Small intestine (tissue), 16 donors: Measurements from ENCODE around the gene GLT8D2. TPM values are rescaled to one million over a fixed set of nuclear protein-coding genes. Genes with fewer than 3 reads are reported as not detected.

ENCODE experiments used
- DNase-seq, 2 donors: peaks; one replicate each; pipeline versions ENCODE4 v3.0.0 to v3.0.0-alpha.2; 2013
- FAIRE-seq: peaks from 2 replicates; lab custom pipeline; 2012; peaks lifted over from hg19 to GRCh38; lab: Jason Lieb, UNC
- H3K27ac ChIP-seq, 3 donors: one replicate each; pipeline ENCODE4 v1.5.1; 2013; ENCODE audit warnings: low read length in 2 of 3, mild to moderate bottlenecking in 2 of 3, control low read depth in 1 of 3, inconsistent platforms in 1 of 3, low read depth in 1 of 3, moderate library complexity in 1 of 3
- H3K27me3 ChIP-seq, 3 donors: one replicate each; pipeline ENCODE4 v1.6.1; 2013; ENCODE audit warnings: low read length in 3 of 3, inconsistent platforms in 1 of 3; ENCODE audit not compliant: control insufficient read depth in 3 of 3, insufficient read depth in 3 of 3
- H3K36me3 ChIP-seq, 3 donors: one replicate each; pipeline ENCODE4 v1.6.1; 2013; ENCODE audit warnings: low read length in 3 of 3, inconsistent platforms in 1 of 3, low read depth in 1 of 3, mild to moderate bottlenecking in 1 of 3, moderate library complexity in 1 of 3; ENCODE audit not compliant: control insufficient read depth in 3 of 3, insufficient read depth in 2 of 3
- H3K4me1 ChIP-seq, 3 donors: one replicate each; pipeline ENCODE4 v1.6.1; 2013; ENCODE audit warnings: low read length in 2 of 3, inconsistent platforms in 1 of 3, low read depth in 1 of 3, mild to moderate bottlenecking in 1 of 3, moderate library complexity in 1 of 3; ENCODE audit not compliant: control insufficient read depth in 3 of 3, insufficient read depth in 2 of 3
- H3K4me3 ChIP-seq, 3 donors: one replicate each; pipeline ENCODE4 v1.5.1; 2013; ENCODE audit warnings: low read length in 3 of 3, control low read depth in 1 of 3, inconsistent platforms in 1 of 3, low read depth in 1 of 3, mild to moderate bottlenecking in 1 of 3, moderate library complexity in 1 of 3
- H3K9me3 ChIP-seq, 2 donors: one replicate each; pipeline ENCODE4 v1.6.1; 2013; ENCODE audit warnings: low read depth in 1 of 2, low read length in 1 of 2; ENCODE audit not compliant: control insufficient read depth in 2 of 2, insufficient read depth in 1 of 2
- WGBS, 3 donors: extraction: QIAGEN DNeasy Blood & Tissue Kit; methylation state at CpG; one replicate each; pipeline ENCODE4 v1.1.7; 2013; 5-methylcytosine and 5-hydroxymethylcytosine counted together
- long read RNA-seq, 10 donors: transcript quantifications; one replicate each; lab custom pipeline, GENCODE V29; 2026
- polyA plus RNA-seq, 4 donors: library from polyadenylated mRNA; stranded (reverse) in 3 of 4; unstranded in 1 of 4; fragments of 200-250 nt in 3 of 4; fragments of 120-200 nt in 1 of 4; gene quantifications; one replicate each; pipeline versions ENCODE4 v1.2.1 to v1.2.3, GENCODE V29; 2013
- donor health status: healthy with polysubstance abuse.
- donor health status: control.
- donor health status: control.
- donor health status: Bipolar disorder and iron deficiency.
- donor health status: healthy.

Gene GLT8D2, protein sequence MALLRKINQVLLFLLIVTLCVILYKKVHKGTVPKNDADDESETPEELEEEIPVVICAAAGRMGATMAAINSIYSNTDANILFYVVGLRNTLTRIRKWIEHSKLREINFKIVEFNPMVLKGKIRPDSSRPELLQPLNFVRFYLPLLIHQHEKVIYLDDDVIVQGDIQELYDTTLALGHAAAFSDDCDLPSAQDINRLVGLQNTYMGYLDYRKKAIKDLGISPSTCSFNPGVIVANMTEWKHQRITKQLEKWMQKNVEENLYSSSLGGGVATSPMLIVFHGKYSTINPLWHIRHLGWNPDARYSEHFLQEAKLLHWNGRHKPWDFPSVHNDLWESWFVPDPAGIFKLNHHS
- polyA plus RNA-seq = 10 to 100 TPM in 1 of 4 donors, 1 to 10 TPM in 1, under 1 TPM in 1, not detected in 1; 0.54 to 10.9 (median 5.2) TPM
- long read RNA-seq, donor 1, transcript GLT8D2-201 (11 exons, 1,880 nt) = major isoform, 8 of 24 reads
- long read RNA-seq, donor 1, partial matches to known transcripts = 16 of 24 reads
- long read RNA-seq, donor 1, other reads (novel, unspliced or antisense) = 0 of 24 reads
- long read RNA-seq, donor 2, partial matches to known transcripts = 0 of 1 reads
- long read RNA-seq, donor 2, other reads (novel, unspliced or antisense) = 0 of 1 reads
- long read RNA-seq, donor 3, partial matches to known transcripts = 10 of 13 reads
- long read RNA-seq, donor 3, other reads (novel, unspliced or antisense) = 0 of 13 reads
- long read RNA-seq, donor 4, partial matches to known transcripts = 0 of 1 reads
- long read RNA-seq, donor 4, other reads (novel, unspliced or antisense) = 0 of 1 reads
- long read RNA-seq, donor 5 = 0 reads
- long read RNA-seq, donor 6, partial matches to known transcripts = 7 of 9 reads
- long read RNA-seq, donor 6, other reads (novel, unspliced or antisense) = 0 of 9 reads
- long read RNA-seq, donor 7 = 0 reads
- long read RNA-seq, donor 8 = 0 reads
- long read RNA-seq, donor 9 = 0 reads
- long read RNA-seq, donor 10, partial matches to known transcripts = 19 of 24 reads
- long read RNA-seq, donor 10, other reads (novel, unspliced or antisense) = 0 of 24 reads

DNA sequence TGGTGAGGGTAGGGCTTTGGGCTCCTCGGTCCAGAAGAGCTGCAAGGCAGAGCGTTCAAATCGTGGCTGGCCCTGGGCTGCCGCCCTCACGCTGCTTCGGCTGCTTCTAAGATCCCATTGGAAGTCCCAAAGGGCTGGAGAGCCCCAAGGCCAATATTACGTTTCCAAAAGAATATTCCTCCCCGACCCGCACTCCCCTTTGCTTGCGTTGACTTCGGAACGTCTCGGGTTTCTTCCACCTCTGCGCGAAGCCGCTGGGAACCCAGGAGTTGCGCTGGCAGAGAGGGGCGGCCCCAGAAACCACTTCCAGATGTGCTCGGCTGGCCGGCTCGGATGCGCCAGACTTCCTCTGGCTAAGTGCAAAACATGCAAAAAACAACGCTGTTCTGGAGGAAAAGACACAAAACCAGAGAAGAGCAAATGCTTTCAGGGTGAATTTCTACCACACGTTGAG is at the start of gene GLT8D2:
Gene GLT8D2 (minus strand): TSS at position 285 of the 454 bp plus-strand sequence. CDS start 30,539 bp downstream, outside the sequence.
- no peak for FAIRE-seq
- H3K4me1 ChIP-seq = no peaks in the 10 kb centered on the region
- H3K4me3 ChIP-seq = peak within 1 kb of the TSS in 2 of 3 donors; percentile 10 to 29
- 2 to 5% (median 2%) methylated on average over 24 of the region's 24 CpGs for whole genome bisulfite sequencing, 3 donors
- H3K27ac ChIP-seq = peak within 1 kb of the TSS in 2 of 3 donors; percentile 51 to 53
- peaks cover 0 to 14% (median 0%) of the 10 kb centered on the region in 3 donors for H3K27me3 ChIP-seq
- H3K36me3 ChIP-seq = no peaks in the 10 kb centered on the region
- peak; percentile 2 to 49 for DNase-seq
- no peaks in the 10 kb centered on the region for H3K9me3 ChIP-seq

DNA sequence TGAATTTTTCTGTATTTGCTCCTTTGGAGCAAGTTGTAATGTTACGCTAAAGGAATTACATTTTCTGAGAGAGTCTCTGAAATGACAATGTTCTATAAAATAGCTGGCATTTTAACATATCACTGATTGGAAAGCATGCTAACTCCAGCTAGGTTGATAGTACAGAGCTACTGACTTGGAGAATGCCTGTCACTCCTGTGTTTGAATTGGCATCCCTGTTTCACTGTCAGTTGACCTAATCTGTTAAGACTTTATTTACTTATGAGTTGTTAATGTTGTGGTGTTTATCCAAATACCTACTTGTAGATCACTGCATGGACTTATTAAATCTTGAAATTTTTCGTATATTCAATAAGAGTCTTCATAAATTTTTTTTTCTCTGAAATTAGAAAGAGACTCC is 48.0 kb upstream of the GLT8D2 start:
- H3K27me3 ChIP-seq = no peaks in the 10 kb centered on the region
- DNase-seq (no peak), FAIRE-seq (no peak)
- H3K36me3 ChIP-seq = peaks cover 2 to 15% (median 12%) of the 10 kb centered on the region in 3 donors
- H3K27ac ChIP-seq = no peak overlapping the region
- no peaks in the 10 kb centered on the region for H3K9me3 ChIP-seq
- no peaks in the 10 kb centered on the region for H3K4me1 ChIP-seq
- no peak overlapping the region for H3K4me3 ChIP-seq
- whole genome bisulfite sequencing, 3 donors = 94 to 97% (median 95%) methylated on average over 2 of the region's 2 CpGs

DNA sequence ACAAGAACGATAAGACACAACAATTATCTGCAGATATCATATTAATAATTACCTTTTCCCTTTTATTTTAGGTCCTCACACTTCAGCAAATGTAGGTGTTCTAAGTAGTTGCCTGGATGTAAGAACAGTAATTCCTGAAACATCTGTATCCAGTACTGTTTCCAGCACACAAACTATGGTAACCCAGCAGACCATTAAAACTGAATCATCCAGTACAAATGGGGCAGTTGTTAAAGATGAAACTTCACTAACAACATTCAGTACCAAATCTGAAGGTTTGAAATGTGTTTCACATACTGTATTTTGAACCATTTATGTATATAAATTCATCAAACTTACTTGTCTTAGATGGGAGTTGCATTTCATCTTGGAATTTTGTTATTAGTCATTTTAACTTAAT is 45.3 kb upstream of the GLT8D2 start:
- H3K4me1 ChIP-seq = no peaks in the 10 kb centered on the region
- DNase-seq (no peak), FAIRE-seq (peak; percentile 39)
- H3K27me3 ChIP-seq = no peaks in the 10 kb centered on the region
- peaks cover 7 to 19% (median 16%) of the 10 kb centered on the region in 3 donors for H3K36me3 ChIP-seq
- H3K4me3 ChIP-seq = no peak overlapping the region
- H3K9me3 ChIP-seq = no peaks in the 10 kb centered on the region
- 13 to 41% (median 21%) methylated on average over 1 of the region's 1 CpG for whole genome bisulfite sequencing, 3 donors
- H3K27ac ChIP-seq = no peak overlapping the region

DNA sequence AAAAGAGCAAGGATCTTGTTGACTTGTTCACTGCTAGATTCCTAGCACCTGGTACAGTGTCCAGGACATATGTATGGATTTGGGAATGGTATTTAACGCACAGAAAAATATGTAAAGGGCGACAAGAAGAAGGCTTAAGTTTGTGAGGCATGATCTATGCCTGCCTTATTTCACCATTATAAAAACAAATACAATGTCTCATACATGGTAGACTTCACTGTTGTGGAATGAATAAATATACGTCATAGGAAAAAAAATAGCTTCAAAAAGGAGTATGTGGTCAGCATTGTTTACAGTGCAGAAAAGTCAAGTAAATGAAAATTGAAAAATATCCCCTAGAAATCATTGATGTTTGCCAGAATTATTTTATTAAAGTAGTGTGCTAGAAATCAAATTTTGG is 44.3 kb upstream of the GLT8D2 start:
- Histone ChIP-seq H3K36me3 (peaks cover 7 to 15% (median 12%) of the 10 kb centered on the region in 3 donors), H3K27me3 (no peaks in the 10 kb centered on the region), H3K27ac (no peak overlapping the region), H3K9me3 (no peaks in the 10 kb centered on the region), H3K4me3 (no peak overlapping the region), H3K4me1 (no peaks in the 10 kb centered on the region)
- DNase-seq (no peak), FAIRE-seq (no peak)
- 95 to 99% (median 98%) methylated on average over 3 of the region's 3 CpGs for WGBS, 3 donors

DNA sequence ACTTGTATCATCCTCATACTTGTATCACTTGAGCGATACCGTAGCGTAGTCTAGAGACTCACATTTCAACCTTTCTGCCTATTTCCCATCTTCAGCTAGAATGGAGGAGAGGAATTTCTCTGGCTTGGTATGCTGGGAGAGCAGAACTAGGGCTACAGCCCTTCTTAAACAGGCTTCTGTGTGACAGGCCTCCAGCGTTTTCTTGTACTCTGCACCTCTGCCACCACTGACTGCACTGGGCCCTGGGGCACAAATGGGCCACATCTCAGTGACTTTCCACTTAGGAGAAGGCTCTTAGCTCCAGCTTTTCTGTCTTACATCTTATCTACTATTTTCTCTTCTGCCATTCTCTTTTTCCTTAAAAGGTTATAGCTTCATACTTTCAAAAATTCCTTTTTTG is 41.1 kb upstream of the GLT8D2 start:
- H3K27ac ChIP-seq = no peak overlapping the region
- no peaks in the 10 kb centered on the region for H3K9me3 ChIP-seq
- peaks cover 5 to 17% (median 16%) of the 10 kb centered on the region in 3 donors for H3K36me3 ChIP-seq
- FAIRE-seq = no peak
- no peaks in the 10 kb centered on the region for H3K27me3 ChIP-seq
- no peak for DNase-seq
- H3K4me3 ChIP-seq = no peak overlapping the region
- no peaks in the 10 kb centered on the region for H3K4me1 ChIP-seq
- WGBS, 3 donors = 91 to 95% (median 94%) methylated on average over 4 of the region's 4 CpGs

DNA sequence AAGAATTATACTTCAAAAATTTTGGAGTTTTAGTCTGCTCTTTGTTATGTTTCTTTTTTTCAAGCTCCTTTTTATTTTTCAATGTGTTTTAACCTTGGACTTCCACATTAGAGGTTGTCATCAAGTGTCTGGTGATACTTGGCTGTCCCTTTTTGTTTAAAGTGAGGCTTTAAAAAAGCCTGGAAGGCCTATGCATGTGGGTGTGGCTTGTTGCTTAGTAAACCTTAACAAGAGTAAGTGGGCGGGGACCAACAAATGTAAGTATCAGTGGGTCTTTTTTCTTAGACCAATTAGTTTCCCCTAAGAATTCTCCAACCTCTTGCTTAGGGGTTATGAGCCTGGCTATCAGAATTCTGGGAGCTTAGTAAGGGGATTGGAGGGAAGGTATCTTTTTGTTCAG is 40.7 kb upstream of the GLT8D2 start:
- Histone ChIP-seq H3K9me3 (no peaks in the 10 kb centered on the region), H3K27me3 (no peaks in the 10 kb centered on the region), H3K4me1 (no peaks in the 10 kb centered on the region), H3K27ac (no peak overlapping the region), H3K4me3 (no peak overlapping the region), H3K36me3 (peaks cover 7 to 19% (median 17%) of the 10 kb centered on the region in 3 donors)
- 97 to 100% (median 98%) methylated on average over 1 of the region's 1 CpG for WGBS, 3 donors
- DNase-seq (no peak), FAIRE-seq (no peak)

DNA sequence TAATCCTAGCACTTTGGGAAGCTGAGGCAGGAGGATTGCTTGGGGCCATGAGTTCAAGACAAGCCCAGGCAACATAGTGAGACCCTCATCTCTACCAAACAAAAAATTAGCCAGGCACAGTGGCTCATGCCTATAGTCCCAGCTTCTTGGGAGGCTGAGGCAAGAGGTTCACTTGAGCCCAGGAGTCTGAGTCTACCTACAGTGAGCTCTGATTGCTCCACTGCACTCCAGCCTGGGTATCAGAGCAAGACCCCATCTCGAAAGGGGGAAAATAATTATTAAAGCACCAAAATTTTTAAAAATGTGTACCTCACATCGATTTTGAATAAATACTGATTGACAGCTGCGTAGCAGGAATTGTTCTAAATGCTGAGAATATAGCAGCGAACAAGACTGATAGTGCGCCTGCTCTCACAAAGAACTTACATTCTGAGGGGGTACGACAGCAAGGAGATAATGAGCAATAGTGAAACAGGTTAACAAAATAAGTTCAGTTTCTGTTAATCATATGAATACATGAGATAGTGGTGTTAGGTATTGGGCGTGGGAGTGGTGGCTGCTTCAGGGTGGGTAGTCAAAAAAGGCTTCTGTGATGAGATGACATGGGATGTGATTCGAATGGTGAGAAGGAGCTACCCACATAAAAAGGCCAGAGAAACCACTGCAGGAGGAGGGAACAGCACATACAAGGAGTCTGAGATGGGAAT is 33.9 kb upstream of the GLT8D2 start:
- H3K9me3 ChIP-seq = no peaks in the 10 kb centered on the region
- H3K4me3 ChIP-seq = no peak overlapping the region
- 80 to 92% (median 85%) methylated on average over 8 of the region's 8 CpGs for WGBS, 3 donors
- DNase-seq (no peak), FAIRE-seq (no peak)
- H3K36me3 ChIP-seq = peaks cover 4 to 19% (median 17%) of the 10 kb centered on the region in 3 donors
- H3K27ac ChIP-seq = no peak overlapping the region
- no peaks in the 10 kb centered on the region for H3K4me1 ChIP-seq
- H3K27me3 ChIP-seq = no peaks in the 10 kb centered on the region
